Measurements from ENCODE around the gene ENTPD2. TPM values are rescaled to one million over a fixed set of nuclear protein-coding genes. Genes with fewer than 3 reads are reported as not detected.

ENTPD2 gene
- total RNA-seq, 3 donors from 2014 or later (not counting 1 experiment from before 2014, with no cell fraction given) = not detected

GRCh38 chr9:137089232-137089947 lies 35.5 kb upstream of the ENTPD2 start:
- DNase-seq = no peak
- Histone ChIP-seq H3K36me3 (ENCODE audit: control insufficient read depth, insufficient read depth, low read length) (peaks cover 16% of the 10 kb centered on the region), H3K9me3 (ENCODE audit: control insufficient read depth, insufficient read depth, low read length) (no peaks in the 10 kb centered on the region), H3K4me3 (ENCODE audit: low read length) (no peak overlapping the region), H3K27me3 (ENCODE audit: control insufficient read depth, insufficient read depth, low read length) (no peaks in the 10 kb centered on the region), H3K4me1 (ENCODE audit: control insufficient read depth, insufficient read depth, low read length) (peaks cover 18% of the 10 kb centered on the region), H3K27ac (ENCODE audit: low read length) (no peak overlapping the region)
- no peaks in the 10 kb centered on the region for H3K36me3 Mint-ChIP-seq
- no peak for TF ChIP-seq CTCF (IDR thresholded peaks at IDR 0.05)
- intact Hi-C loops (cut with micrococcal nuclease) = no loop called here
- H3K27ac Mint-ChIP-seq = peak overlapping the region; percentile 21 to 76
- 91% methylated on average over 11 of the region's 11 CpGs for WGBS (ENCODE audit: insufficient coverage)
- no peak overlapping the region for H3K4me3 Mint-ChIP-seq
- peaks cover 15 to 29% of the 10 kb centered on the region in 2 donors for H3K4me1 Mint-ChIP-seq
- no peaks in the 10 kb centered on the region for H3K9me3 Mint-ChIP-seq
- ATAC-seq = no peak
- H3K27me3 Mint-ChIP-seq (ENCODE audit: low read depth in 2 of 2) = no peaks in the 10 kb centered on the region

GRCh38 chr9:137088121-137088520 lies 34.3 kb upstream of the ENTPD2 start:
- intact Hi-C loops (cut with micrococcal nuclease) = no loop called here
- H3K4me3 ChIP-seq (ENCODE audit: low read length) = no peak overlapping the region
- H3K27ac ChIP-seq (ENCODE audit: low read length) = no peak overlapping the region
- Mint-ChIP-seq H3K9me3 (no peaks in the 10 kb centered on the region), H3K27me3 (ENCODE audit: low read depth in 2 of 2) (no peaks in the 10 kb centered on the region), H3K27ac (peak overlapping the region; percentile 75 to 96), H3K4me3 (peak overlapping the region; percentile 78), H3K4me1 (peaks cover 15 to 29% of the 10 kb centered on the region in 2 donors), H3K36me3 (no peaks in the 10 kb centered on the region)
- no peak for TF ChIP-seq CTCF (IDR thresholded peaks at IDR 0.05)
- peaks cover 18% of the 10 kb centered on the region for H3K4me1 ChIP-seq (ENCODE audit: control insufficient read depth, insufficient read depth, low read length)
- no peaks in the 10 kb centered on the region for H3K27me3 ChIP-seq (ENCODE audit: control insufficient read depth, insufficient read depth, low read length)
- ATAC-seq (no peak), DNase-seq (no peak)
- H3K9me3 ChIP-seq (ENCODE audit: control insufficient read depth, insufficient read depth, low read length) = no peaks in the 10 kb centered on the region
- WGBS (ENCODE audit: insufficient coverage) = 94% methylated on average over 5 of the region's 5 CpGs
- H3K36me3 ChIP-seq (ENCODE audit: control insufficient read depth, insufficient read depth, low read length) = peaks cover 14% of the 10 kb centered on the region

GRCh38 chr9:137087409-137087925 lies 33.6 kb upstream of the ENTPD2 start:
- DNase-seq (no peak), ATAC-seq (no peak)
- intact Hi-C loops (cut with micrococcal nuclease) = no loop called here
- Mint-ChIP-seq H3K9me3 (no peaks in the 10 kb centered on the region), H3K27ac (peak overlapping the region; percentile 75 to 96), H3K36me3 (no peaks in the 10 kb centered on the region), H3K27me3 (ENCODE audit: low read depth in 2 of 2) (no peaks in the 10 kb centered on the region), H3K4me1 (peaks cover 15 to 29% of the 10 kb centered on the region in 2 donors), H3K4me3 (peak overlapping the region; percentile 78)
- H3K27ac ChIP-seq (ENCODE audit: low read length) = peak overlapping the region; percentile 81
- H3K36me3 ChIP-seq (ENCODE audit: control insufficient read depth, insufficient read depth, low read length) = peaks cover 9% of the 10 kb centered on the region
- peak overlapping the region; percentile 57 for H3K4me3 ChIP-seq (ENCODE audit: low read length)
- no peaks in the 10 kb centered on the region for H3K9me3 ChIP-seq (ENCODE audit: control insufficient read depth, insufficient read depth, low read length)
- 13% methylated on average over 22 of the region's 22 CpGs for WGBS (ENCODE audit: insufficient coverage)
- no peaks in the 10 kb centered on the region for H3K27me3 ChIP-seq (ENCODE audit: control insufficient read depth, insufficient read depth, low read length)
- H3K4me1 ChIP-seq (ENCODE audit: control insufficient read depth, insufficient read depth, low read length) = peaks cover 18% of the 10 kb centered on the region
- TF ChIP-seq CTCF (IDR thresholded peaks at IDR 0.05) = no peak
